GM21576 (cell line): ENCODE data around the gene HHEX.
"Not testable (repeated sequence)": the region's sequence is repeated elsewhere in the genome, so short reads cannot be mapped to it uniquely, and the experiment has no call there.

Experiments used
- ATAC-seq: cut with Tn5 transposase; IDR thresholded peaks from one replicate; pipeline ENCODE4 v1.9.1; 2021; ENCODE audit warnings: mild to moderate bottlenecking, moderate library complexity; ENCODE audit not compliant: unreplicated experiment

Gene HHEX

GRCh38 chr10:92689663-92690210, at the start of gene HHEX:
TSS of gene HHEX (plus strand) at chr10:92689955. CDS start at chr10:92689987, 32 bp downstream.
- peak; percentile 52 for ATAC-seq

- ATAC-seq = no peak
Observed at GRCh38 chr10:92640107-92640506, 49.6 kb upstream of the HHEX start.

- no peak for ATAC-seq
Observed at GRCh38 chr10:92641492-92641891, 48.3 kb upstream of the HHEX start.

- ATAC-seq = no peak
Observed at GRCh38 chr10:92644921-92645320, 44.8 kb upstream of the HHEX start.

DNA sequence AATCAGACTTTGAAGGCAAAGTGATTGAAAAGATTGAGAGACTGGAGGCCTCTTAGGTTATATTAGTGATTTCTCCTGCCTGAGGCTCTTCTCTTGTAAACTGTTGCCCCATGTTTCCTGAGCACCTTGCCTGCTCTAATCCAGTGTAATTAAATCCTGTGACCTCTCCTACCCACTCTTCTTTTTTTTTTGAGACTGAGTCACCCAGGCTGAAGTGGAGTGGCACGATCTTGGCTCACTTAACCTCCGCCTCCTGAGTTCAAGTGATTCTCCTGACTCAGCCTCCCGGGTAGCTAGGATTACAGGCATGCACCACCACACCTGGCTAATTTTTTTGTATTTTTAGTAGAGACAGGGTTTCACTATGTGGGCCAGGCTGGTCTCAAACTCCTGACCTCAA, 38.9 kb upstream of the HHEX start:
- not testable (repeated sequence) for ATAC-seq

- ATAC-seq = no peak
Observed at GRCh38 chr10:92655426-92655825, 34.3 kb upstream of the HHEX start.

GRCh38 chr10:92656266-92656961, 33.3 kb upstream of the HHEX start:
- ATAC-seq = no peak

- ATAC-seq = no peak
Observed at GRCh38 chr10:92657024-92657423, 32.7 kb upstream of the HHEX start.

GRCh38 chr10:92662848-92663247, 26.9 kb upstream of the HHEX start:
- ATAC-seq = no peak

DNA sequence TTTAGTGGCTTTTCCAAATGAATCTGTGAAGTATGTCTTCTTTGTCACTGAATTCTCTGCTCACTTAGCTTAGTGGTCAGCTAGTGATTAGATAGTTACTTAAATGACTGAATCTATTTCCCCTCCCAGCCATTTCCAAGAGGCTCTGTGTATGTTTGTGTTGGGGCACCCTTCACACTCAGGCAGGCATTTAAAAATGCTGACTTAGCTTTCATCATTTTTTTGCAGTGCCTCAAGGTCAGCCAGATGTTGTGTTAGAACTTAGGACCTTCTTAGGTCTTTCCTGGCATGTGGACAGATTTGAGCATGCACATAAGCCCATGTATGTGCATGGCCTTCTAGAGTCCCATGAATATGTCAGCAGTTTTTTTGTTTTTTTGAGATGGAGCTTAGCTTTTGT, 25.4 kb upstream of the HHEX start:
- ATAC-seq = no peak

DNA sequence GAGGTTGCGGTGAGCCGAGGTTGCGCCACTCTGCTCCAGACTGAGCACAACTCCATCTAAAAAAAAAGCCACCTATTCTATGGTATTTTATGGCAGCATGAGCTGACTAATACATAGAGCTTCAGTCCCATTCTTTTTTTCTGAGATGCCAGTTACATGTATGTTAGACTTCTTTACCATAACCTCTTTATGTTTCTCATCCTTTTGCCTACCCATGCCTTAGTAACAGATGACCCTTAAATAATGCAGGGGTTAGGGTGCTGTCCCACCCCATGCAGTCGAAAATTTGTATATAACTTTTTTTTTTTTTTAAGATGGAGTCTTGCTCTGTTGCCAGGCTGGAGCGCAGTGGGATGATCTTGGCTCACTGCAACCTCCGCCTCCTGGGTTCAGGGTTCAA, 22.7 kb upstream of the HHEX start:
- no peak for ATAC-seq

GRCh38 chr10:92677708-92678107, 12.0 kb upstream of the HHEX start:
- no peak for ATAC-seq

- no peak for ATAC-seq
Observed at GRCh38 chr10:92678206-92678605, 11.5 kb upstream of the HHEX start.

- ATAC-seq = no peak
Observed at GRCh38 chr10:92681306-92681834, 8.4 kb upstream of the HHEX start.

GRCh38 chr10:92688573-92688926, 1.2 kb upstream of the HHEX start:
- ATAC-seq = no peak

- peak; percentile 7 for ATAC-seq
Observed at GRCh38 chr10:92688927-92689662, 660 bp upstream of the HHEX start.

DNA sequence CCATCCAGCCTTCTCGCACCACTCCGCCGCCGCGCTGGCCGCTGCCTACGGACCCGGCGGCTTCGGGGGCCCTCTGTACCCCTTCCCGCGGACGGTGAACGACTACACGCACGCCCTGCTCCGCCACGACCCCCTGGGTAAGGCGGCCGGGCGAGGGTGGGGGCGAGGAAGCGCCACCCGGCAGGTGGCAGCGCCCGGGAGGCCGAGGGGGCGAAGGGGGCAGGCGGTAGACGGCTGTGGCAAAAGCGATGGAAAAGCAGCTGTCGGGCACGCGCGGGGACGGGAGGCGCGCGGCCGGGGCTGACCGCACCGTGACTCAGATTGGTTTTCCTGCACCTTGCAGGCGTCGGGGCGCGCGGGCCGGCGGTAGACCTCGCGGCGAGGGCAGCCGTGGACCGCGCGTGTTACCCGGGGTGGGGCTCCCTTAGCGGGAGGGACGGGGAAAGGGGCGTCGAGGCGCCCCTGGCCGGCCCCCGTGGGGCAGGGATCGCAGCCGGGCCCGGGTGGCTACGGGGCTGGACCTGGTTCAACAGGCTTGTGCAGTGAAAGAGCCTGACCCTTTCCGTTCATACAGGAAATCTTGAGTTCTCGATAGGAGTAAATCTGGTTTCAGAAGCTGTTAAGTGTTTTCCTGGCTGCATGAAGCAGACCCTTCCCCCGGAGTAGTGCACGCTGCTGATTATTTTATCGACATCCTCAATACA, 608 bp downstream of the HHEX start:
- peak; percentile 39 for ATAC-seq

DNA sequence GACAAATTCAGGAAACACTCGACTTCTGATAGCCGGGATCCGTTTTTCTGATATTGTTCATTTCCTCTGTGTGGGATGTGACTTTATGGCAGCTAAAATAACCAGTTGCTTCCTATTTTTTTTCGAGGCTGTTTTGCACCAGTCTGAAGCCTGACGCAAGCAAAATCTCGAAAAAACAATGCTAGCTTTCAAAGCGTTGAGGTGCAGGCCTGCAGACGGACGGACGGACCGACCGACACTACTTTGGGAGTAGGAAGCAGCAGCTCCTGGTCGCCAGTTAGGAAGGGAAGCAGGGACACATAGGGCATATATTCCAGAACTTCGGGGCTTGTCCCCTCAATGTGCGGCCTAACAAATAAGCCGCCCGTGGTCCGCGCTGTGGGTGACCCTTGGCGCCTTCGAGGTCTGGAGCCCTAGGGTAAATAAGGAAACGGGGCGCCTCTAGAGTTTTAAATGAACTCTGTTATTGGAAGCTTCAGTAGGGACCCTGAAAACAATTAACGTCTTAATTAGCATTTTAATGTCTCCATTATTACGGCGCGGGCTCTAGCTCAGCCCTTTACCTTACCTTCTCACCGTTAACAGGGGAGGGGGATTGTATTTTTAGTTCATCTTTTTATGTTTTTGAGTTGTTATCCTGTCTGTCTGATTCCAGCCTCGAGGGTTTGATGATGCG, 1.3 kb downstream of the HHEX start:
- ATAC-seq = no peak

- no peak for ATAC-seq
Observed at GRCh38 chr10:92691591-92692079, 1.9 kb downstream of the HHEX start.

DNA sequence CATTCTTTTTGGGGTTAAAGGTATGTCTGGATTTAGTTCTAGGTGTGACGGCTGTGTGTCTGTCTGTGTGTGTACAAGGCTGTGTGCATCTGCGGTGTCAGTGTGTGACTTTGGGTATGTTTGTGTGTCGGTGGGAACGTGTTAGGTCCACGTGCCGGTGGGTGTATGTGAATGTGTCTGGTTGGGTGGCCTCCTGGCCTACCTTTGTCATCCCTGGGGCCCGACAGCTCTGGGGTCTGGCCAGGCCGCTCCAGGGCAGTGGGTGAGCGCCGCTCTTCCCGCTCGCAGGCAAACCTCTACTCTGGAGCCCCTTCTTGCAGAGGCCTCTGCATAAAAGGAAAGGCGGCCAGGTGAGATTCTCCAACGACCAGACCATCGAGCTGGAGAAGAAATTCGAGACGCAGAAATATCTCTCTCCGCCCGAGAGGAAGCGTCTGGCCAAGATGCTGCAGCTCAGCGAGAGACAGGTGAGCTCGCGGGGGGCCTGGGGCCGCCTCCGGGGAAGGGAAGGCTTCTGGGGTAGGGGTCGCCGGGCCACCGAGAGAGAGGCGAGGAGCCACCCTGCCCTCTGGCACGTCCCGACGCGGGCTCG, 2.4 kb downstream of the HHEX start:
- ATAC-seq = no peak
